Stimulated activated CD4-positive, alpha-beta T cell treated with anti-CD3 and anti-CD28 coated beads, Interleukin-12 subunit alpha, Interleukin-12 subunit beta, amount 100 ng/mL, for 48 hours (primary cell): ENCODE results near the gene XIAP.

ENCODE experiments used
- DNase-seq, 3 donors: peaks; one replicate each; pipeline ENCODE4 v3.0.0-alpha.2; 2020; ENCODE audit warnings: low read depth in 2 of 3, low spot score in 1 of 3

XIAP gene

DNA sequence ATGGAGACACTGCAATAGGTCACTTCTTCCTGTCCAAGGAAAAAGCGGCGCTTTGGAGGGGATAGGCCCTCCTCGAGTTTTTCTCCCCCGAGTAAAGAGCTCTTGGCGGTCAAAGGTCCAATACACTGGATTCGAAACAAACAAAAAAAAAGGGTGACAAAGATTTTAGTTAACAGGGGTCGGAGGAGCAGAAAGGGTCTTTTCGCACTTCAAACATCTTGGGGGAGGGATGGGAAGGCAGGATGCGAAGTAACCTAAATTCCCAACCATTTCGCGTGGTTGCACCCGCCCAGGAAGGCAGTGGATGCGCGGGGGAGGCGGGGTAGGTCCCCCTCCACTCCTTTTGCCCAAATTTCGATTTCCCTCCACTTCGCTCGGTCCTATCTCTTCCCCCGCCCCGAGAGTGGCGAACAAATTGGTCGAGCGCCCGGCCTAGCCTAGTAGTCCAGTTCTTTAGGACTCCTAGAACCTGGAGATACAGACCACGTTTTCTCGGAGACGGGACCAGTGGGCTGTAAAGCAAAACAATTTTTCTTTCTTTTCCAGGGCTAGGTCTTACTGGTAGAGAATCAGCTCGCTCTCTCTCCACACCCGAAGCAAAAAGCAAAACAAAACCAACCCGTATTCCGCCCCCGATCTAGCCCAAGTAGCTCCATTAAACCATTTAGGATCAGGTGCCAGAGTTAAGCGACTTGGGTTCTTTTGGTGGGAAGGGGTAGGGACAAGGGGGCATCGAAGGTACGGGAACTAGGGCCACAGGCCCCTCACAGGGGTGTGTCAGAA, 99.6 kb downstream of the XIAP start:
- peak in 1 of 3 donors; percentile 11 for DNase-seq

DNA sequence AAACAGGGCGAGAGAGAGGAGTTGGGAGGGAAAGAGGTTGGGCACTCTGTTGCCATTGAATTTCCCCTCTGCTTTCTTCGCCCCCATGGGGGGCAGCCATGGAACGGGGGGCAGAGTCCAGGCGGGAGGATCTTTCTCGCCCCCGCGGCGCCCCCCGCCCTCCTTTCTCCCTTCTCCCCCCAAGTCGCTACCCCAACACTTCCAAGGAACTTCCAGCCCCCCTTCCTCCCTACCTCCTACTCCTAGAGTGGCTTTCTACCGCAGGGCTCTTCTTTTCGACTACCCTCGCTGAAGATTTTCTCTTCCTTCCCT, 101.1 kb downstream of the XIAP start:
- DNase-seq: no peak

DNA sequence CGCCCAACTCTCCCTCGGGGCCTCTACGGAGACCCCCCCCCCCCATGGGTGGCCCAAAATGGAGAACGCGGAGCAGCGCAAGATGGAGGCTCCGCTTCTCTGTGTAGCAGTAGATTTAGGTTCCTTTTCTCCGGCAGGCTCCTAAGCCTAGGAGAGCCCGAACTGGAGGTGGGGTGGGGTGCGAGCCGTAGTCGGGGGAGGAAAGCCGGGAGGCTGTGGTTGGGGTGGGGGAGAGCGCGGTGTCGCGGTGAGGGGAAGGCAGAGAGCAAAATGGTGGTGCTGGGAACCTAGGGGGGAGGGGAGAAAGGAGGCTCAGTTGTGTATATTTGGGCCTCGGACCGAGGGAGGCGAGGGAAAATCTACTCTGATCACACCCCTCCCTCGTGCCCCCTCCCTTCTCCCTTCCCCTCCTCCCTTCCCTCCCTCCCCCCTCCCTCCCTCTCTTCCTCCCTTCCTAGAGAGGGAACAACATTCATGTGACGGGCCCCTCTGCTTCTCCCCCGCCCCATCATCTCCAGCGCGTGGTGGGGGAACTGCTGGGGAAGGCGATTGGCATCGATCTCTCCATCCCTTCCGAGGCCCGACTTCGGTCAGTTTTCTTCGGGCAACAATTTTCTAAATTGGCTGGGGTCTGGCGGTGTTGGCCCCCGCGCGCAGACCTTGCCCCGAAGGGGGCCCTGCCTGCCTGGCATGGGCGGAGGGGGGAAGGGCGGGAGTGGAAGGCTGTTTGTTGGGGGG, 101.6 kb downstream of the XIAP start, which contains the start of gene STAG2:
STAG2 (plus strand) TSS at position 439 of the 738 bp plus-strand sequence. CDS start 60,922 bp downstream, outside the sequence.
- DNase-seq: peak; percentile 39 to 53 (median 43)

DNA sequence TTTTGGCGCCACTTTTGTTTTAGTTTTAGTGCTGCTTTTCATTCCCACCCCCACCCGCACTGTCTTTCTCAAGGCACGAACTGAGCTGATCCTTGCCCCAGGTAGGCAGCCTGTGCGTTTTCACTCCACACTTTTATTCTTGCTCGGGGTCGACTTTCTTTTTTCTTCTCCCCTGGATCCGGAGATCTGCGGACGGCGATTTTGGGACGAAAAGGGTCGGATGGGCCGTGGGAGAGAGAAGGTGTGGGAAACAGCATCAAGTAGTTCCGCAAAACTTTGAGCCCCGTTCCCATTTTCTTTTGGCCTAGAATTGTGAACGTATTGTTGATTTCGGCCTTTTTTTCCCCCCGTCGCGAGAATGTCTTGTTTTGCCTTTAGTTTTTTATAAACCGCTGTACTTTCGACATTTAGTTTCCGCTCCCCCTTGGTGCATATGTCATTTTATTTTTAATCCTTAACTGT, 102.2 kb downstream of the XIAP start:
- DNase-seq: peak in 1 of 3 donors; percentile 27

DNA sequence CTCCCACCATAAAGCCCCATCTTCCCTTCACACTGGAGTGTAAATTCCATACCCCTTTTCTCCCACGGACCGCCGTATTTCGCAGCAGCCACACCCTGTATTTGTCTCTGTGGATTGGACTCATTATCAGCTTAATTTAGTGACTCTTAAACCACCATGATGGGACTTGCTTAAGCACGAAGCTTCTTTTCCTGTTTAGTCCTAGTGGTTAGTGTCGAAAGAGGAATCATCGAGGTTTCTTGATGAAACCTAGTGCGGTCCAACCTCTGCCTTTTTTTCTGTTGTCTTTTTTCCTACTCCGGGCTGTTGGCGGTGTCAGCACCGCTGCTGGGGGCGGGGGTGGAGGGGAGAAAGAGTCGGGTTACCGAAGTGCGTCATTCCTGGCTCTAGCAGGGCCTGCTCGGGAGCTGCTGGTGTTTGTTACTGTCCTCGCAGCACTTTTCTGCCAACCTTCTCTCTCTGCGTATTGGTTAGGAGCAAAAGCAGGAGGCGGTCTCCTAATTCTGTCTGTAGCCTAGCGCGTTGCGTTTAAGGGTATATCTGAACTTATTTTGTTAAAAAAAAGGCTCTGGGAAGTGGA, 103.0 kb downstream of the XIAP start:
- peak; percentile 72 to 84 (median 80) for DNase-seq
